ENCODE data around the gene PLSCR2.
"Not testable (repeated sequence)": the region's sequence is repeated elsewhere in the genome, so short reads cannot be mapped to it uniquely, and the experiment has no call there.

PLSCR2 gene, protein sequence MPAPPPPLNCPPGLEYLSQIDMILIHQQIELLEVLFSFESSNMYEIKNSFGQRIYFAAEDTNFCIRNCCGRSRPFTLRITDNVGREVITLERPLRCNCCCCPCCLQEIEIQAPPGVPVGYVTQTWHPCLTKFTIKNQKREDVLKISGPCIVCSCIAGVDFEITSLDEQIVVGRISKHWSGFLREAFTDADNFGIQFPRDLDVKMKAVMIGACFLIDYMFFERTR

DNA sequence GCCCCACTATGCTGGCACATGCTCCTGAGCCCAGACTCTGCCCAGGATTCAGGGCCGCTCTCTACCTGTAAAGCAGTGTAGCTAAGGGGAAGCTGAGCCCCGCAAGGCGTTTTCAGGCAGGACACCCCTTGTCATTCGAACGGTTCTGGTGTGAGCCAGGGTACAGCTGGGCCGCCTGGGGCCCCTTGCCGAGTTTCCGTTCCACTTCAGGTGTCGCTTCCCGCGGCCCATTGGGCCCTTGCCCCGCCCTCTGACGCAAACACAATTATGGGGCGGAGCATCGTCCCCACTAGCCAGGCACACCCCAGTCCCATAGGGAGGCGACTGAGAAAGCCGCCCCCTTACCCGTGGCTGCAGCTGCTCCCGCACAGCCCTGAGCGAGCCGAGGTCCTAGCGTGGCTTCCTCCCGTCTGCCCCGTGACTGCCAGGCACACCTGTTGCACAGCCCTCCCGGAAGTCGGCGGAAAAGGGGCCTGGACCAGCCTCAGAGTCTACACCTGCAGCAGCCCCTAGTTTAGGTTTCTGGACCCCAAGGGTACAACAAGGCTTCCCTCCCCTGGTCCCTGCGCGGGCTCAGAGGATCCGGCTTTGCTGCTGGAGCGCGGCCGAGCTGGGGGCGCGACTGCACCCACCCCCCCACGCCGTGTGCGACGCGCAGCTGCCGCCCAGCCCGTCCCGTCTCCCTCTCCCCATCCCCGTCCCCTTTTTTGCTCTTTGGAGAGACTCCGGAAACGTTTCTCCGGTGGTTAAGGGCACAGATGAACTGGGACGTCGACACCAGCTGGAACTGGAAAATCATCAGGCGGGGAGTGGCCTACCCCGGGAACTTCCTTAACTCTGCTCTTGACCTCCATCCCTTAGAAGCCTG lies at the start of gene PLSCR2:
Gene PLSCR2, minus strand, starts transcription at position 412 of the 868 bp plus-strand sequence. CDS start 9,657 bp downstream, outside the sequence.
- DNase-seq, result peak; percentile 49 to 77 (median 68)

DNA sequence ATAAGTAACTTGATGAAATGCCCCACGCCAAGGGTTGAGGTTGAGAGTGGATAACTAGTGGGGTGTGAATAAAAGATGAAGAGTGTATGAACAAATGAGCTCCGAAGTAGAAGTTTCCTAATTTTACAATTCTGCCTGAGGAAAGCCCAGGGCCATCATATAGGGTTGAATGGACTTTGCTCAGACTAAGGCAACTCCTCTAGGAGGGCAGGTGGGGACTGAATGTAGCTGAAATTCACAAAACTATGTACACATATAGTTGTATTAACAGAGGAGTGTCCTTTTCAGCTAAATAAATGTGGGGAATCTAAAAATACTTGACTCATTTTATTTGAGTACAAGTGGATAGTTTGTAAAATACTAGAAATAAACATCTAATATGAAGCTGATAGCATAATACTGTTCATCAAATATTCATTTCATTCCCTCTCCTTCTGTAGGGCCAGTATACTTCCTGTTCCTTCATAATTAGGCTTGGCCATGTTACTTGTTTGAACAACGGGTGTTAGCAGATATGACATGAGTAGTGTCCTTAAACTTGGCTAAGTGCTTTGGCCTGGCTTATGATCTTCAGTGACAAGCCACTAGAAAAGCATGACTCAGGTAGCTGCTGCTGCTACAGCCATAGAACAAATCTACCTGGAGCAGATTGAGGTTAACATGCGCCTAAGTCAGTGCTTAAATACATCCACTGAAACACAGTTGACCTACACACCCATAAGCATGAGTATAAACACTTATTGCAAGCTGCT lies 48.5 kb upstream of the PLSCR2 start:
- no peak for DNase-seq

DNA sequence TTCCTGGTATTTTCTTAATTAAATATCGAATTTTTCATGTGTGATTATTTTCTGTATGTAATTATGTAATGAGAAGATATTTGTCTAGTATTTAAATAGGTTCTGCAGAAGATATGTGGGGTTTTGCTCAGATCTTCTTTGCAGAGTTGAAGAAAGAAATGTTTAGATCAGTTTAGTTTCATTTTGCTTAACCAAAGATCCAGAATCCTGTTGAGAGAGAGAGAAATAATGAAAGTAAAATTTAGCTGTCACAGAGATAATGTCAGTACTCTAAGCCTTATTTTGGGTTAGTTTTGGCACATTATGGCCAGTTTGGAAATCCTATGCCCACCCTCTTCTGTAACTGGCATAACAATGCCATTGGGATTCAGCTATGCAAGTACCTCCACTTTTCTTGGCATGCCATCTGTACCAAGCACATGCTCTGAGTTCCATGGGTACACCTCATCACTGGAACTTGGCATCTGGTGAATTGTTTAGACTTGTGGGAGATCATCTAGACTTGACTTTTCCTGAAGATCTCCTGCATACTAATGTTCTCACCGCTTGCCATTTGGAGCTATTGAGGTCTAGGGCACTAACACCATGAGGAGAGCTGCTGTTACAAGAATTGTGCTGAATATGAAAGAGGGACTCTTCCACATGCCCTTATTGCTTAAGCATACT lies 44.2 kb upstream of the PLSCR2 start:
- DNase-seq, result peak in 1 of 6 experiments; percentile 5

DNA sequence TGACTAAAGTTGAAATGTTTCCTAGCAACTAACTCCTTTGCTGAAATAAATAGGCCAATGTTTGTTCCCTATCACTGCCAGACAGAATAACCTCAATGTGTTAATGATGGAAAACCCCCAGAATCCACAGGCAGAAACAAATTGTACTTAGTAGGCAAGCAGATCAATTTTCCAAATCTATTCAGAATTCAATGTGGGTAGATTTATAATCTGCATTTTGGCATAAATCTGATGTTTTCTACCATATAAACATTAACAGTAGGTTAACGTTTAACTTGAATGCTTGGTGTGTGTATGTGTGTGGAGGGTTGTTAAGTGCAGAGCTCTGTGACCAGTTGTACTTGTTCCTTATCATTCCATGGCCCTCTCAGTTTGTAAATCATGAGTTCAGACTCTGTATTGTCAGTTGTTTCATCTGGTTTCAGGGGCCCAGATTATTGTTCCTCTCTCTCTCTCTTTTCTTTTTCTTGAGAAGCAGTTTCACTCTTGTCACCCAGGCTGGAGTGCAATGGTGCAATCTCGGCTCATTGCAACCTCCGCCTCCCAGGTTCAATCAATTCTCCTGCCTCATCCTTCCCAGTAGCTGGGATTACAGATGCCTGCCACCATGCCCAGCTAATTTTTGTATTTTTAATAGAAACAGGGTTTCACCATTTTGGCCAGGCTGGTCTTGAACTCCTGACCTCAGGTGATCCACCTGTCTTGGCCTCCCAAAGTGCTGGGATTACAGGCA lies 42.2 kb upstream of the PLSCR2 start:
- DNase-seq, result no peak

DNA sequence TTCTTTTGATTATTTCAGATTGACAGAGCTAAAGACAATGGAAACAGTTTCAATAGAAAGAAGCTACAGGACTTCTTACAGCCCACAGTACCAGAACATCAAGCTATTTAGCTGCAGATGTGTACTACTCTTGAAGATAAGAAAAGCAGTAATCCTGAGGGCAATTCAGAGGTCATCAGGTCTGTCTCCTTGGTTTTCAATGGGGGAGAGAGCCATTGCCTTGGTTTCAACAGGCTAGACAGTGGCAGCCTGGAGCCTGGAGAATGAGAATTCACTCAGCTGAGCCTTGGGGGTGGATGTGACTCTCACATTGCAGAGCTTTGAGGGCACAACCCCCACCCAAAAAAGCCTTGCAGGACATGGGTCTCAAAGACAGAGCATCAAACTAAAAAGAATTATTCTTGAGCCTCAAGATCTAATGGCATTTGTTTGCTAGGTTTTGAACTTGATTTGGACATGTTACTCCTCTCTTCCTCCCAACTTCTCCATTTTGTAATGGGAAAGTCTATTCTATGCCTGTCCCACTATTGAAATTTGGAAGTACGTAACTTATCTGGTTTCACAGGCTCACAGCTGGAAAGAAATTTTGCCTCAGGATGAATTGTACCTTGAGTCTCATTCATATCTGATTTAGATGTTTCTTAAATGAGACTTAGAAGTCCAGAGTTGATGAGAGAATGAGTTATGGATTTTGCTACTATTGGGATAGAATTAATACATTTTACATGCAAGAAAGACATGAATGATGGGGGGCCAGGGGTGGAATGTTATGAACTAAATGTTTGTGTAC lies 38.2 kb upstream of the PLSCR2 start:
- no peak for DNase-seq

DNA sequence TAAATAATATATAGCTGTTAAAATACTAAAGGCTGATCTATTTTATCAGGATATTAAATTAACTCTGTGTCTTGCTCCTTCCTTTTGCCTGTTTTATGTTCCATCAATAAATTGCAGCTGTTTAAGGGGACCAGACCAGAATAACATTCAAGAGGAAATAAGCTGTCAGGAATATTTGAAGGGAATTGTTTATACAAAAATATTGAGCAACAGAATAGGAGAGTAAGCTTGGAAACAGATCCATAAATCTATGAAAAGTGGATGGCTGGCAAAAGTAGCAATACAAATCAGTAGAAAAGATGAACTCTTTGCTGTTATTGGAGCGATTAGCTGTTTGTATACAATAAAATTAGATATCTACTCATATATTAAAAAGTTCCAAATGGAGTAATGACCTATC lies 36.2 kb upstream of the PLSCR2 start:
- no peak for DNase-seq

DNA sequence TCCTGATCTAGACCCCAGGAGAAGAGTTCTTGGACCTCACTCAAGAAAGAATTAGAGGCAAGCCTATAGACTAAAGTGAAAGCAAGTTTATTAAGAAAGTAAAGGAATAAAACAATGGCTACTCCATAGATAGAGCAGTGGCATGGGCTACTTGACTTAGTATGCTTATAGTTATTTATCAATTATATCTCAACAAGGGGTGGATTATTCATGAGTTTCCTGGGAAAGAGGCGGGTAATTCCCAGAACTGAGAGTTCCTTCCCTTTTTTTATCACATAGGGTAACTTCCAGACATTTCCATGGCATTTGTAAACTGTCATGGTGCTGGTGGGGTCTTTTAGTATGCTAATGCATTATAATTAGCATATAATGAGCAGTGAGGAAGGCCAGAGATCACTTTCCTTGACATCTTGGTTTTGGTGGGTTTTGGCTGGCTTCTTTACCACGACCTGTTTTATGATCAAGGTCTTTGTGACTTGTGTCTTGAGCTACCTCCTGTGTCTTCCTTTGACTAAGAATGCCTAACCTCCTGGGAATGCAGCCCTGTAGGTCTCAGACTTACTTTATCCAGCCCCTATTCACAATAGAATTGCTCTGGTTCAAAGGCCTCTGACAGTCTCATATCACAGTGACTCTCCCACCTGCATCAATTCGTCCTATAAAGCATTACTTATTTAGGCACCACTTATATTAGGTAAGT lies 35.3 kb upstream of the PLSCR2 start:
- no peak for DNase-seq

DNA sequence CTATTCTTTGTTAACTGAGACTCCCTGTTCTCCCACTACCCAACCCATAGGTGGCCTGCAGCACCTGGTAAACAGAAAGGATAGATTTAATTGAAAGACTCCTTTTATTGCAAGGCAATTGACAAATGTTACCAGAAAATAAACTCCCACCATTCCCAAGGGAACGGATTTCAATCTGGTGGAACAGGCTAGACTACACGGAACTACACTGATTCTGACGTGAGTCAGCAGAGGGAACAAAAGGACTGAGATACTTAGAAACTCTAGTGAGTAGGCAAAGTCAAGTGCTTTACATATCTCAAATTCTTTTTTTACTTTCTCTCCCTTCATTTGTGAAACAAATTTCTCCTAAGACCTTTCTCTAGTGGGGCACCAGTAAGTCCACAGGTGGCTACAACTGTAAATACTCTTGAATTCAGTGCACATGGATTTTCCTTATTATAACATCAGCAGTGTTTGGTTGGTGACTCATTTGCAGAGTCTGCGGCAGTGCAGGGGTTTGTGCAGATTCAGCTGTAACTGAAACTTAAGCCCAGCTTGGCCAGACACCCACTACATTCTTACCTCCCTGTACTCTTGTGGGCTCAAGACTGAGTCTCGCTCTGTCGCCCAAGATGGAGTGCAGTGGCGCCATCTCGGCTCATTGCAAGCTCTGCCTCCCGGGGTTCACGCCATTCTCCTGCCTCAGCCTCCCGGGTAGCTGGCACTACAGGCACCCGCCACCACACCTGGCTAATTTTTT lies 34.3 kb upstream of the PLSCR2 start:
- no peak for DNase-seq

DNA sequence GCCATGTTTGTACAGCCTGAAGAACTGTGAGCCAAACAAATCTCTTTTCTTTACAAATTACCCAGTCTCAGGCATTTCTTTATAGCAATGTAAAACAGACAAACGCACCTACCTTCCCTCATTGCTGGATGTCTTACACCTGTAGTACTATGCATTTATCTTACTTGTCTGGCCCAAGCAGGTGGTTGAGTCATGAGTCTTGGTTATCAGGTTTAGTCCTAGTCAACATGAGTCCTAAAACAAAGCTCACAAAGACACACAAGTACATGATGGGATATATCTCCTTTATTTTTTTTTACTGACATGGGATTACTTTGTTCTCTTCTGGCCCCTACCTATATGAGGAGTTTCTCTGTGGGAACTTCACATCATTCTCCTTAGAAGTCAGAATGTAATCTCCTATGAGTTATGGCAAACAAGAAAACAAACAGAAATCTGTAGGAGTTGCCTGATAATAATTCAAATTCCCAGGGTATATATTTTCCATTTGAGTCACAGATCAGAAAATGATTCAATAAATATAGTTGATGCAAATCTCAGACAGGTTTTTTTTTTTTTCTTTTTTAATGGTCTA lies 33.6 kb upstream of the PLSCR2 start:
- no peak for DNase-seq

DNA sequence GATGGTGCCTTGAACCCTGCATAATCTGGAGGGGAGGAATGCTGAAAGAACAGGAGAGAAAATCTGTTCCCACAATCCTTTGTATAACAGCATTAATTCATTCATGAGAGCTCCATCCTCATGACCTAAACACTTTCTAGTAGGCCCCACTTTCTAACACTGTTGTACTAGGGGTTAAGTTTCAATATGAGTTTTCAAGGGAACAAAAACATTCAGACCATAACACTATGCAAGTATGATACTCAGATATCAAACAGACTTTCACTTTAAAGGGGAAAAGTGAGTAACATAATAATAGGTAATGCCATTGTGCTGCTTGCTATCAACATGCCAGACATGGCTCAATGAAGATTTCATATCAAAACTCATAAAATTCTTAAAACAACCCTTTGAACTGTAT lies 32.4 kb upstream of the PLSCR2 start:
- no peak for DNase-seq

DNA sequence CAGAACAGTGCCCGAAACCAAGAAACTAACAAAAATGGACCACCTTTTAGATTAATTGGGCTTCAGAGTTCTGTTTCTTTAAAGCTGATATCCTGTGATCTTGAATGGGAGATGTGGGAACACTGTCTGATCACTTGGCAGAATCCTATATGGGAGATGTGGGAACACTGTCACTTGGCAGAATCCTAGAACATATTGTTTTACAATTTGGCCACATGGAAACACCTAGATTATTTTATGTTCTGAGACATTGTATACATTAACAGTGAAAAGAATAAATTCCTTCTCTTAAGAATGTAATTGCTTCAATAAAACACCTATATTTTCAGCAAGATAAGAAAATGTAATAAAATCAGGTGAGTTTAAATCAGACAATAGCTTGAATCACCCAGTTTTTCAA lies 30.3 kb upstream of the PLSCR2 start:
- DNase-seq, result no peak

DNA sequence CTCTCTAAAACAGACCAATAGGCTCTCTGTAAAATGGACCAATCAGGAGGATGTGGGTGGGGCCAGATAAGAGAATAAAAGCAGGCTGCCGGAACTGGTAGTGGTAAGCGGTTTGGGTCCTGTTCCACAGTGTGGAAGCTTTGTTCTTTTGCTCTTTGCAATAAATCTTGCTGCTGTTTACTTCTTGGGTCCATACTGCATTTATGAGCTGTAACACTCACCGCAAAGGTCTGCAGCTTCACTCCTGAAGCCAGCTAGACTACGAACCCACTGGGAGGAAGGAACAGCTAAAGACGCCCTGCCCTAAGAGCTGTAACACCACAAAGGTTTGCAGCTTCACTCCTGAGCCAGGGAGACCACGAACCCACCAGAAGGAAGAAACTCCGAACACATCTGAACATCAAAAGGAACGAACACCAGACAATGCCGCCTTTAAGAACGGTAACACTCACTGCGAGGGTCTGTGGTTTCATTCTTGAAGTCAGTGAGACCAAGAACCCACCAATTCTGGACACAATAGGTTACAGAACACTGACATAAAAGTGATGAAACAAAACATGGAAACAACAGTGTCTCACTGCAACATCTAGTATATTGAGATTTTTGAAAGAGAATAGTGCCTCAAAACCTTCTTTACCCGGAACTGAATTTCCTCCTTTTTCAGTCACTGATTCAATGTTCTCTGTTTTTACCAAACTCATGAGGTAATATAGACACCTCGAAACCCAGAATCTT lies 28.8 kb upstream of the PLSCR2 start:
- DNase-seq, result peak; percentile 5 to 76 (median 40)

DNA sequence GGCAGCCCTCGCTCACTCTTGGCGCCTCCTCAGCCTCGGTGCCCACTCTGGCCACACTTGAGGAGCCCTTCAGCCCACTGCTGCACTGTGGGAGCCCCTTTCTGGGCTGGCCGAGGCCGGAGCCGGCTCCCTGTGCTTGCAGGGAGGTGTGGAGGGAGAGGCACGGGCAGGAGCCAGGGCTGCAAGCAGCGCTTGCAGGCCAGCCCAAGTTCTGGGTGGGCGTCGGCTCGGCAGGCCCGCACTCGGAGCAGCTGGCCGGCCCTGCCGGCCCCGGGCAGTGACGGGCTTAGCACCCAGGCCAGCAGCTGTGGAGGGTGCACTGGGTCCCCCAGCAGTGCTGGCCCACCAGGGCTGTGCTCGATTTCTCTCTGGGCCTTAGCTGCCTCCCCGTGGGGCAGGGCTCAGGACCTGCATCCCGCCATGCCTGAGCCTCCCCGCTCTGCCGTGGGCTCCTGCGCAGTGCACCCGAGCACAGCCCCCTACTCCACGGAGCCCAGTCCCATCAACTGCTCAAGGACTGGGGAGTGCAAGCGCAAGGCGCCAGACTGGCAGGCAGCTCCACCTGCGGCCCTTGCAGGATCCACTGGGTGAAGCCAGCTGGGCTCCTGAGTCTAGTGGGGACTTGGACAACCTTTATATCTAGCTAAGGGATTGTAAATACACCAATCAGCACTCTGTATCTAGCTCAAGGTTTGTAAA lies 27.9 kb upstream of the PLSCR2 start:
- DNase-seq, result not testable (repeated sequence)

DNA sequence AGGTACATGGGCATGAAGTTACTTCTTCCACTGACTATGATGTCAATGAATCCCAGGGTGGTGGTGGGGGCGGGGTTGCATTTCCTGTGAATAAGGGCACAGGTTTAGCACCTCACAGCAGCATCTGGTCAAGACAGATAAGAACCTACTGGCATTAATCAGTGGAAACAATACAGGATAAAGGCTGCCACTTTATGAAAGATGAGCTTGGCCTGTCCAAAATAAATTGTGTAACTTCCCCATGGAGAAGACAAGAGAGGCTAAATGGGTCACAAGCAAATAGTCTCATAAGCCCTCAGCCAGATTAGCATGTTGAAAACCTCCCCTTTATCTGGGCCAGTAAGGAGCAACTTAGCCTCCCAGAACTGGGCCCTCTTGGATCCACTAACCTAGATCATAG lies 27.4 kb upstream of the PLSCR2 start:
- no peak for DNase-seq

DNA sequence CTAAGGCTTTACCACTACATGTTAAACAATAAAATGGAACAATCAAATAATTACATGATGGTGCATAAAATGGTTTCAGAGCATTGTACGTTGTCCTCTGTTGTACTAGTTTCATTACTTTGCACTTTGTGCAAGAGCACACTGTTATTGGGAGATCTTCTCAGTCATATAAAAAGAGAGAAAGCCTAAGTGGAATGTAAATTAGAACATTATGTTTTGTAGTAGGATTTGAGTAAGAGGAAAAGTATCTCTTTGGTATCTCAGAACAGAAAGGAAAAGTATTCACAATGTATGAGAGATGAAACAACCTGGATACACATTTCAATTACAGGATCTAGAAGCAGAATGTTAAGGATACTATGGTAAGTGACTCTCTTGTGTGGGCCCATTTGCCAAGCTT lies 26.9 kb upstream of the PLSCR2 start:
- no peak for DNase-seq

DNA sequence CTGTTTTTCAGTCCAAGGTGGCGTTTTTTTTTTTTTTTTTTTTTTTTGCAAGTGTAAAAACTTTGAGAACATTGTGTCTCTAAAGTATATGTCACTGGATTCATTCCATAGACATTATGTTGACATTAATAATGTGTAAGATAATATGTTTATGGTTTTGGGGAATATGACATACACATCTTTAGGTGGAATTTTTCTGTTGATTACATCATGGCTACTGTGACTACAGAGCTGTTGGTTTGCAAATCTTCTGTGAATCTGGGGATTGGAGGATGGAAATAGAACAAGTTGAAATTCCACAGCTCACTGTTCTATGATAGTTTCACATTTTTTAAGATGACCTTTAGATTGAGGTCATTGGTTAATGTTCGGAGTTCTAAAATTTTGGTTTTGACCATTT lies 24.4 kb upstream of the PLSCR2 start:
- DNase-seq, result no peak

DNA sequence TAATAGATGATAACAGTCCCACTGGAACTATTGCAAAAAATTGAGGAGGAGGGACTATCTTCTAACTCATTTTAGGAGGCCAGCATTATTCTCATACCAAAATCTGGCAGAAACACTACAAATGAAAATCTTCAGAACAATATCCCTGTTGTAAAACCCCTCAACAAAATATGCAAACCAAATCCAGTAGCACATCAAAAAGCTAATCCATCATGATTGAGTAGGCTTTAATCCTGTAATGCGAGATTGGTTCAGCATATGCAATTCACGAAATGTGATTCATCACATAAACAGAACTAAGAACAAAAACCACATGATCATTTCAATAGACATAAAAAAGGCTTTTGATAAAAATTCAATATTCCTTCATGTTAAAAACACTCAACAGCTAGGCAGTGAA lies 23.9 kb upstream of the PLSCR2 start:
- no peak for DNase-seq

DNA sequence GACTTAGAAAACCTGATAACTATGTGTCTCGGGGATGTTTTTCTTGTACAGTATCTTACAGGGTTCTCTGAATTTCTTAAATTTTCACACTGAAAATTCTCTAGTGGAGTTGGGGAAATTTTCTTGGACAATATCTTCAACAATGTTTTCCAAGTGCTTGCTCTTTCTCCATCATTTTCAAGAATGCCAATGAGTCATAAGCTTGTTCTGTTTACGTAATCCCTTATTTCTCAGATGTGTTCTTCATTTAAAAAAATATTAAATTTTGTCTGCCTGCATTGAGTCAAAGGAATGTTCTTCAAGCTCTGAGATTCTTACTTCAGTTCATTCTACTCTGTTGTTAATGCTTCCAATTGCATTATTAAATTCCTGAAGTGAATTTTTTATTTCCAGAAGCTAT lies 21.9 kb upstream of the PLSCR2 start:
- DNase-seq, result no peak

Data from stimulated activated naive CD4-positive, alpha-beta T cell (primary cell).